Measurements from ENCODE around the gene EFL1. TPM values are rescaled to one million over a fixed set of nuclear protein-coding genes. Genes with fewer than 3 reads are reported as not detected.

The EFL1 gene
- total and polyA plus RNA-seq, 2 of the 4 experiments (the other 2 are of a cell fraction), result 10.1 to 24.6 TPM

- no peak overlapping the region for H3K18ac ChIP-seq (ENCODE audit: low read depth, low read length)
- no peak overlapping the region for H3K4ac ChIP-seq (ENCODE audit: low read depth, low read length)
- no peak for DNase-seq
- no peaks in the 10 kb centered on the region for H3K36me3 ChIP-seq (ENCODE audit: control insufficient read depth, insufficient read depth, low read length)
- TF ChIP-seq RFX5 (IDR thresholded peaks at IDR 0.05; ENCODE audit: low read depth, low read length) (no peak), ELK1 (IDR thresholded peaks at IDR 0.05; ENCODE audit: borderline replicate concordance, low read depth, low read length) (no peak), RAD21 (IDR thresholded peaks at IDR 0.05; ENCODE audit: low read length) (no peak), BHLHE40 (IDR thresholded peaks at IDR 0.05; ENCODE audit: low read depth, low read length) (no peak), SMC3 (IDR thresholded peaks at IDR 0.05; ENCODE audit: low read depth, low read length) (no peak), CTCF (conservative IDR thresholded peaks at IDR 0.05; ENCODE audit: low read depth, low read length) (no peak), CHD1 (IDR thresholded peaks at IDR 0.05; ENCODE audit: low read depth, low read length) (no peak), USF2 (IDR thresholded peaks at IDR 0.05; ENCODE audit: low read depth, low read length) (no peak), MAZ (IDR thresholded peaks at IDR 0.05; ENCODE audit: borderline replicate concordance, low read depth, low read length) (no peak)
- ChIA-PET POLR2A (ENCODE audit: unreplicated experiment) (interaction anchor here (0.6 kb wide), 1 partner anchor 22 kb away, joined by 5 read pairs; no protein-coding TSS in a partner anchor), CTCF (no interaction called here)
- H4K91ac ChIP-seq (ENCODE audit: insufficient read depth, low read depth, low read length), result no peak overlapping the region
- no peak overlapping the region for H3K56ac ChIP-seq (ENCODE audit: extremely low read depth, insufficient read depth, low read length)
- no peak overlapping the region for H2BK20ac ChIP-seq (ENCODE audit: low read depth, low read length)
- H3K4me3 ChIP-seq (ENCODE audit: insufficient read depth, low read depth, low read length), result no peak overlapping the region
- H2AK9ac ChIP-seq (replicated peaks; ENCODE audit: low read depth, low read length, poor library complexity), result no peak overlapping the region
- H4K5ac ChIP-seq (ENCODE audit: low read depth, low read length), result no peak overlapping the region
- H2AK5ac ChIP-seq (ENCODE audit: low read depth, low read length), result no peak overlapping the region
- no peak overlapping the region for H2BK120ac ChIP-seq (ENCODE audit: low read depth, low read length)
- H2BK15ac ChIP-seq (ENCODE audit: low read depth, low read length), result no peak overlapping the region
- intact Hi-C loops (cut with micrococcal nuclease) (no loop called here), in situ Hi-C loops (cut with MboI; ENCODE audit: low sequenced_read_pairs) (no loop called here), dilution Hi-C loops (cut with HindIII; ENCODE audit: low sequenced_read_pairs, unreplicated experiment) (no loop called here)
- no peak overlapping the region for H4K8ac ChIP-seq (ENCODE audit: low read depth in 2 of 2, low read length in 2 of 2)
- H3K9me1 ChIP-seq (ENCODE audit: insufficient read depth, low read length), result no peaks in the 10 kb centered on the region
- ATAC-seq (ENCODE audit: low read depth), result no peak
- H2BK5ac ChIP-seq (ENCODE audit: low read depth, low read length, poor library complexity, severe bottlenecking), result no peak overlapping the region
- H3K27ac ChIP-seq (ENCODE audit: insufficient read depth, low read length), result no peak overlapping the region
- H3K14ac ChIP-seq (replicated peaks; ENCODE audit: low read depth, low read length), result no peak overlapping the region
- H3K4me1 ChIP-seq (ENCODE audit: control insufficient read depth, insufficient read depth, low read length), result no peaks in the 10 kb centered on the region
- H3K9ac ChIP-seq (ENCODE audit: low read depth, low read length), result no peak overlapping the region
- no peak overlapping the region for H3K23ac ChIP-seq (ENCODE audit: low read depth, low read length)
- peaks cover 4 to 7% of the 10 kb centered on the region in 2 experiments; a peak in 2 of 4 replicates for H3K79me1 ChIP-seq (ENCODE audit: low read depth in 1 of 2, low read length in 2 of 2)
- H3K4me2 ChIP-seq (ENCODE audit: low read depth, low read length), result no peak overlapping the region
- no peak overlapping the region for H2AFZ ChIP-seq (replicated peaks; ENCODE audit: low read length, poor library complexity)
- BruUV-seq (replicated peaks), result no TSS peak
- H3K9me3 ChIP-seq (ENCODE audit: control insufficient read depth, insufficient read depth, low read length), result no peaks in the 10 kb centered on the region
- no CpG with 5 or more reads among the region's 2 CpGs for WGBS, 2 experiments (ENCODE audit: extremely low coverage in 2 of 2, insufficient read length in 1 of 2)
- H3K27me3 ChIP-seq (ENCODE audit: control insufficient read depth, insufficient read depth, low read length), result no peaks in the 10 kb centered on the region
- no peaks in the 10 kb centered on the region for H4K20me1 ChIP-seq (ENCODE audit: insufficient read depth, low read length)
These were observed 93.8 kb downstream of the EFL1 start for GRCh38 chr15:82168757-82169156.
